Neural cell (in vitro differentiated cells): Measurements from ENCODE around the gene ZNF613. TPM values are rescaled to one million over a fixed set of nuclear protein-coding genes. Genes with fewer than 3 reads are reported as not detected.
"Not testable (repeated sequence)": the region's sequence is repeated elsewhere in the genome, so short reads cannot be mapped to it uniquely, and the experiment has no call there.

Source experiments
- H2AFZ ChIP-seq: fragments of 200-600, 300-800 bp; sonication (generic), shearing (Covaris generic); 2 replicates; pipeline ENCODE4 v1.6.0; 2014; ENCODE audit warnings: low read depth, mild to moderate bottlenecking, antibody characterized with exemption, low read length, moderate library complexity
- H3F3A ChIP-seq: fragments of 200-600 bp; shearing (Covaris generic); 2 replicates; pipeline ENCODE4 v1.6.1; 2016; ENCODE audit warnings: mild to moderate bottlenecking, moderate library complexity, mixed read lengths, antibody characterized with exemption, low read length; ENCODE audit not compliant: insufficient read depth, poor library complexity, severe bottlenecking
- H3K27ac ChIP-seq: fragments of 200-600, 300-800 bp; sonication (generic), shearing (Covaris generic); 2 replicates; pipeline ENCODE4 v1.5.1; 2014; ENCODE audit warnings: mild to moderate bottlenecking, low read length, moderate library complexity
- H3K27me3 ChIP-seq: fragments of 300-800, 200-600 bp; sonication (generic), shearing (Covaris generic); 2 replicates; pipeline ENCODE4 v1.6.0; 2014; ENCODE audit warnings: mild to moderate bottlenecking, low read depth, low read length, moderate library complexity; ENCODE audit not compliant: insufficient read depth
- H3K36me3 ChIP-seq: fragments of 300-800, 200-600 bp; sonication (generic), shearing (Covaris generic); 2 replicates; pipeline ENCODE4 v1.5.1; 2014; ENCODE audit warnings: mild to moderate bottlenecking, antibody characterized with exemption, low read length, moderate library complexity; ENCODE audit not compliant: insufficient read depth
- H3K4me2 ChIP-seq: fragments of 300-800, 200-600 bp; sonication (generic), shearing (Covaris generic); 2 replicates; pipeline ENCODE4 v1.6.0; 2014; ENCODE audit warnings: mild to moderate bottlenecking, low read length
- H3K4me3 ChIP-seq: fragments of 300-800, 200-600 bp; sonication (generic), shearing (Covaris generic); 2 replicates; pipeline ENCODE4 v1.5.1; 2014; ENCODE audit warnings: mild to moderate bottlenecking, low read length, moderate library complexity
- H3K79me2 ChIP-seq: fragments of 200-600 bp; shearing (Covaris generic); replicated peaks from 2 replicates; pipeline ENCODE4 v1.6.0; 2014; ENCODE audit warnings: mild to moderate bottlenecking, low read length, moderate library complexity; ENCODE audit not compliant: insufficient read depth
- H3K9ac ChIP-seq: fragments of 300-800, 200-600 bp; sonication (generic), shearing (Covaris generic); 2 replicates; pipeline ENCODE4 v1.6.1; 2016; ENCODE audit warnings: mild to moderate bottlenecking, low read length, mixed read lengths
- H3K9me2 ChIP-seq: fragments of 200-600 bp; shearing (Covaris generic); 2 replicates; pipeline ENCODE4 v1.6.1; 2016; ENCODE audit warnings: mild to moderate bottlenecking, low read length, mixed read lengths; ENCODE audit not compliant: insufficient read depth
- H3K9me3 ChIP-seq: fragments of 200-600, 300-800 bp; sonication (generic), shearing (Covaris generic); 2 replicates; pipeline ENCODE4 v1.6.1; 2016; ENCODE audit warnings: mild to moderate bottlenecking, mixed run types, low read length, moderate library complexity, mixed read lengths
- H4K20me1 ChIP-seq: fragments of 200-600 bp; shearing (Covaris generic); 2 replicates; pipeline ENCODE4 v1.6.1; 2016; ENCODE audit warnings: mild to moderate bottlenecking, mixed run types; ENCODE audit not compliant: insufficient read depth
- EP300 ChIP-seq: fragments of 450-650 bp; conservative IDR thresholded peaks from 2 replicates; pipeline ENCODE4 v1.6.1; 2014; ENCODE audit warnings: antibody characterized with exemption, mild to moderate bottlenecking, moderate library complexity; ENCODE audit not compliant: poor library complexity, severe bottlenecking
- EZH2 ChIP-seq: fragments of 200-600, 300-800 bp; shearing (Covaris generic), sonication (generic); IDR thresholded peaks from 2 replicates; pipeline ENCODE4 v1.6.1; 2014; ENCODE audit warnings: antibody characterized with exemption, low read length, borderline replicate concordance, mild to moderate bottlenecking; ENCODE audit not compliant: insufficient read depth, poor library complexity, severe bottlenecking
- MXI1 ChIP-seq: fragments of 450-650 bp; conservative IDR thresholded peaks from 2 replicates; pipeline ENCODE4 v1.6.1; 2014; ENCODE audit warnings: antibody characterized with exemption, mild to moderate bottlenecking; ENCODE audit not compliant: poor library complexity, severe bottlenecking
- POLR2AphosphoS5 ChIP-seq: IDR thresholded peaks from 2 replicates; pipeline ENCODE4 v1.6.1; 2012
- RAD21 ChIP-seq: fragments of 450-650 bp; conservative IDR thresholded peaks from 2 replicates; pipeline ENCODE4 v1.6.1; 2014; ENCODE audit warnings: antibody characterized with exemption, mild to moderate bottlenecking, moderate library complexity
- REST ChIP-seq: IDR thresholded peaks from 2 replicates; pipeline ENCODE4 v1.6.1; 2012; ENCODE audit warnings: borderline replicate concordance
- SMC3 ChIP-seq: fragments of 450-650 bp; conservative IDR thresholded peaks from 2 replicates; pipeline ENCODE4 v1.6.1; 2014; ENCODE audit warnings: antibody characterized with exemption, mild to moderate bottlenecking, moderate library complexity; ENCODE audit not compliant: poor library complexity
- TAF1 ChIP-seq: IDR thresholded peaks from 2 replicates; pipeline ENCODE4 v1.6.1; 2012; ENCODE audit warnings: low read depth
- polyA plus RNA-seq: library from polyadenylated mRNA; depleted of rRNA; stranded (reverse); fragments of >200 nt; gene quantifications from 2 replicates; pipeline ENCODE4 v1.2.3, GENCODE V29; 2014
- TF ChIP-seq, protein P1 (sequence below): fragments of 450-650 bp; IDR thresholded peaks from 2 replicates; pipeline ENCODE4 v1.5.1; 2014; ENCODE audit warnings: antibody characterized with exemption, mild to moderate bottlenecking, moderate library complexity; ENCODE audit not compliant: poor library complexity, severe bottlenecking

The ZNF613 gene
- polyA plus RNA-seq, 1 donor from 2014 or later: 10.9 TPM

- no peaks in the 10 kb centered on the region for H3K9me2 ChIP-seq
- H3K27ac ChIP-seq: no peak overlapping the region
Measured at GRCh38 chr19:51971624-51972023, 44.4 kb downstream of the ZNF613 start.

DNA sequence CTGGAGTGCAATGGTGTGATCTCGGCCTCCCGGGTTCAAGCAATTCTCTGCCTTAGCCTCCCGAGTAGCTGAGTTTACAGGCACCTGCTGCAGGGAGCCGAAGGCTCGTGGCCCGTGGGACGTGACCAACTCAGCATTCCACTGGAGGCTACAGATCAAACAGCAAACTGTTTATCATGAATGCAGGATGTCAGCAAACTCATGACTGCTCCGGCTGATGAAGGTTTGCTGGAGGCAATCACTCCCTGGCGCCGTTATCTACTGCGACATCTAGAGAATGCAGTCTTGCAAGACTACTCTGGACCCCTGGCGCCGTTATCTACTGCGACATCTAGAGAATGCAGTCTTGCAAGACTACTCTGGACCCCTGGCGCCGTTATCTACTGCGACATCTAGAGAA lies 48.5 kb downstream of the ZNF613 start:
- not testable (repeated sequence) for H4K20me1 ChIP-seq, H3F3A ChIP-seq, H3K27ac ChIP-seq, H3K27me3 ChIP-seq, H2AFZ ChIP-seq, H3K79me2 ChIP-seq, H3K9me2 ChIP-seq, H3K4me3 ChIP-seq, H3K4me2 ChIP-seq, H3K9ac ChIP-seq
- Histone ChIP-seq H3K36me3 (peaks cover 25% of the 10 kb centered on the region), H3K9me3 (peaks cover 34% of the 10 kb centered on the region)

More at GRCh38 chr19:51971624-51972023, 44.4 kb downstream of the ZNF613 start:
- Histone ChIP-seq H3F3A (no peaks in the 10 kb centered on the region), H3K4me2 (no peak overlapping the region), H4K20me1 (no peaks in the 10 kb centered on the region), H3K27me3 (no peaks in the 10 kb centered on the region), H3K79me2 (no peaks in the 10 kb centered on the region), H3K9me3 (peaks cover 30% of the 10 kb centered on the region), H3K9ac (no peak overlapping the region), H3K36me3 (peaks cover 37% of the 10 kb centered on the region), H3K4me3 (no peak overlapping the region), H2AFZ (no peak overlapping the region)
- TF ChIP-seq EZH2 (no peak), RAD21 (no peak), REST (no peak), SMC3 (no peak), POLR2AphosphoS5 (no peak), MXI1 (no peak), TAF1 (no peak), EP300 (no peak)
- TF ChIP-seq, protein P1, sequence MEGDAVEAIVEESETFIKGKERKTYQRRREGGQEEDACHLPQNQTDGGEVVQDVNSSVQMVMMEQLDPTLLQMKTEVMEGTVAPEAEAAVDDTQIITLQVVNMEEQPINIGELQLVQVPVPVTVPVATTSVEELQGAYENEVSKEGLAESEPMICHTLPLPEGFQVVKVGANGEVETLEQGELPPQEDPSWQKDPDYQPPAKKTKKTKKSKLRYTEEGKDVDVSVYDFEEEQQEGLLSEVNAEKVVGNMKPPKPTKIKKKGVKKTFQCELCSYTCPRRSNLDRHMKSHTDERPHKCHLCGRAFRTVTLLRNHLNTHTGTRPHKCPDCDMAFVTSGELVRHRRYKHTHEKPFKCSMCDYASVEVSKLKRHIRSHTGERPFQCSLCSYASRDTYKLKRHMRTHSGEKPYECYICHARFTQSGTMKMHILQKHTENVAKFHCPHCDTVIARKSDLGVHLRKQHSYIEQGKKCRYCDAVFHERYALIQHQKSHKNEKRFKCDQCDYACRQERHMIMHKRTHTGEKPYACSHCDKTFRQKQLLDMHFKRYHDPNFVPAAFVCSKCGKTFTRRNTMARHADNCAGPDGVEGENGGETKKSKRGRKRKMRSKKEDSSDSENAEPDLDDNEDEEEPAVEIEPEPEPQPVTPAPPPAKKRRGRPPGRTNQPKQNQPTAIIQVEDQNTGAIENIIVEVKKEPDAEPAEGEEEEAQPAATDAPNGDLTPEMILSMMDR: no peak

DNA sequence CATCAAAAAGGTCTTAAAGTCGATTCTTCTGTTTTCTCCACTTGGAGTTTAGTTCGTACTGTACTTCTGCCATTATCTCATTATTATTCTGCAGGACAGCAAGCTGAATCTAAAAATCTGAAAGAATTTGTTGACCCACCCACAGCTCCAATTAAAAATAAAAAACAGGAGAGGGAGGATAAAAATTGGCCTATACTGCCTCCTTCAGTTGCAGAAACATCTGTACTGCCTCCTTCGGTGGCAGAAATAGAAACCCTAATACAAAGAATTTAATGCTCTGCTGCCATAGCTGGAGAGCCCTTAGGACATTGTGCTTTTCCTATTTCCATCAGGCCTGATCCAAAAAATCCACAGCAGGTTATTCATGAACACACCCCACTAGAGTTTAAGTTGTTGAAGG lies 49.6 kb downstream of the ZNF613 start:
- no peak overlapping the region for H3K4me3 ChIP-seq
- no peaks in the 10 kb centered on the region for H4K20me1 ChIP-seq
- H3K9me2 ChIP-seq: no peaks in the 10 kb centered on the region
- peaks cover 14% of the 10 kb centered on the region for H3K36me3 ChIP-seq
- no peaks in the 10 kb centered on the region for H3F3A ChIP-seq
- H3K4me2 ChIP-seq: no peak overlapping the region
- no peak overlapping the region for H2AFZ ChIP-seq
- no peaks in the 10 kb centered on the region for H3K27me3 ChIP-seq
- peaks cover 24% of the 10 kb centered on the region for H3K9me3 ChIP-seq
- peaks cover 11% of the 10 kb centered on the region for H3K79me2 ChIP-seq
- H3K9ac ChIP-seq: no peak overlapping the region
- H3K27ac ChIP-seq: no peak overlapping the region
- TF ChIP-seq EP300: no peak
- no peak for TF ChIP-seq REST
- TF ChIP-seq, protein P1: no peak
- TF ChIP-seq EZH2: no peak
- no peak for TF ChIP-seq RAD21
- TF ChIP-seq MXI1: no peak
- TF ChIP-seq POLR2AphosphoS5: no peak
- no peak for TF ChIP-seq SMC3
- no peak for TF ChIP-seq TAF1
